EL (cell line): Measurements from ENCODE around the gene RPL22L1.
"Not testable (repeated sequence)": the region's sequence is repeated elsewhere in the genome, so short reads cannot be mapped to it uniquely, and the experiment has no call there.

Experiments
- DNase-seq: peaks from one replicate; pipeline ENCODE4 v3.0.0-alpha.2; 2016

RPL22L1 gene

DNA sequence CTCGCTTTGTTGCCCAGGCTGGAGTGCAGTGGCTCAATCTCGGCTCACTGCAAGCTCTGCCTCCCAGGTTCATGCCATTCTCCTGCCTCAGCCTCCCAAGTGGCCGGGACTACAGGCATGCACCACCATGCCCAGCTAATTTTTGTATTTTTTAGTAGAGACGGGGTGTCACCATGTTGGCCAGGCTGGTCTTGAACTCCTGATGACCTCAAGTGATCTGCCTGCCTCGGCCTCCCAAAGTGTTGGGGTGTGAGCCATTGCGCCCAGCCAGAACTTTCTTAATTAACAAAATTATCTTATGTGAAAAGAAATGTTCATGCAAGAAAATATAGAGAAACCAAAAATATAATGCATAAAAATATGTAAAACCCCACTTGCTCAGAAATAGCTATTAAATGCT is 7.3 kb upstream of the RPL22L1 start:
- not testable (repeated sequence) for DNase-seq

DNA sequence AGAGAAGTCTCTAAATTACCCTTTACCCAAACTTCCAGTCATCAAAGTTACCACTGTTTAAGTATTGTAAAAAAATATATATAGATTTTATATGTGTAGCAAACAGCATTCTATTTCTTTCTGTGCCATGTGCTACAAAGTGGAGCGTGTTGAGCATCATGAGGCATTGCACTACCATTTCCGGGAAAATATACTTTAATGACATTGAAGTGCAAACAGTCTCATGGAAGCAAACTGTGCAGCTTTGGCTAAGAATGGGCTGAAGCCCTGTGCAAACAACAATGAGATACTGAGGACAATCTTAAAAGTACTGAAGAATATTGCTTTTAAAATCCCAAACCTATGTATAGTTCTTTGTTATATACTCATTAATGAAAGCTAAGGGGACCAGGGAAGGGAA is 6.5 kb upstream of the RPL22L1 start:
- no peak for DNase-seq

DNA sequence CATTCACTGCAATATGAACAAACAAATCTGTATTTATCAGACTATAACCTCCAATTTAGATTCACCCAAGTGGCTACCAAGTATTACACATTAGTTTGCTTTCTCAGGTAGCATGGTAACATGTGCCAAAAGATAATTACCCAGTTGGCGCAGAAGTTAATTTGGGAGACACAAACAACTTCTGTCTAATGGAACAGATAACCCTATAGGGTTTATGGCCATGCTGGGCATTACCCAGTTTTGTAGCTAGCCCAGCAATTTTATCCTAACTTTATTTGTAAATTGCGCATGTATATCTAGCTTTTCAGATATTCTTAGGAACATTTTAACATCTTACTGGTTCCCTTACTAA is 780 bp downstream of the RPL22L1 start:
- DNase-seq = no peak

GRCh38 chr3:170868577-170869238 is 1.3 kb downstream of the RPL22L1 start:
- DNase-seq = no peak

GRCh38 chr3:170867143-170867937 is 2.7 kb downstream of the RPL22L1 start:
- peak; percentile 14 for DNase-seq

DNA sequence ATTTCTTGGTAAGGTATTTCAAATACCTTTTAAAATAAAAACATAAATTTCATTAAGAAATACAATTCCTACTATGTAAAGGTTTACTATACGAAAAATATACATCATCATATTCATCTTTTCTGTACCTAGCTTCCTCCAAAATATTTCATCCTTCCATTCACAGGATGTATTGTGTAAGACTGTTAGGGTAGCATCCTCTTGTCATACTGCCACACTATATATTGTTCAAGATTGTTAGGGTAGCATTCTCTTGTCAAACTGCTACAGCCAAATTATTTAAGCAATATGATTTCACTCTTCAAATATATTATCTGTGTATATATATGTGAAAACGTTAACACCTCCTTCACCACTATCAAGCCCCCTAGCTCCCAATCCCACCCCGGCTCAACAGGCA is 3.5 kb downstream of the RPL22L1 start:
- no peak for DNase-seq

GRCh38 chr3:170865209-170866094 is 4.5 kb downstream of the RPL22L1 start:
- peak; percentile 13 for DNase-seq

DNA sequence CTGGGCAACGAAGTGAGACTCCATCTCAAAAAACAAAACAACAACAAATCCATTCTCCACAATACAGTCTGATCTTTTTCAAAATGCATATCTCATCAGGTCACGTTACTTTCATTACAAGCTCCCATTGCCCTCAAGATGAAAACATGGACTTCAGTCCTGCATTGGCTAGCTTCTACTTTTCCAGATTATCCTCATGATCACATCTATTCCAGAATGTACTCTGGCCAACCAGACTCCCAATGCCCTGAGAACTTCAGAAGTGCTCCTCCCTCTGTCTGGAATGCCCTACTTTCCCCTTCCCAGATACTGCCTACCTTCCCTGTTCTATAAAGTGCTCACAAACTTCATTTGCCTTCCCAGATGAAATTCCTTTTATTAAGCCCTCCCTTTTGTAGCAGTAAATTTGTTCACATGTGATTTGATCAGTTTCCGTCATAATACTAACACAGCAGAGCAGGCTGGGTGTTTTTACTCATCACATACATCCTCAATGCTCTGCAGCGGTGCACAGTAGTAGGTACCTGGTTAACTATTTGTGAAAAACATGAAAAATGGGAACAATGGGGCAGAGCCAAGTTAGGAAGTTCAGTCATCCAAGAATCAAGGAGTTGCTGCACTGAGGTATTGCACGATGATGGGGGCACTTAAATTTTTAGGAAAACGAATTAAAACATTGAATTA is 5.3 kb downstream of the RPL22L1 start:
- DNase-seq = peak; percentile 52

GRCh38 chr3:170863816-170864215 is 6.2 kb downstream of the RPL22L1 start:
- peak; percentile 22 for DNase-seq

- DNase-seq = peak; percentile 38
Measured at GRCh38 chr3:170862618-170863374, 7.2 kb downstream of the RPL22L1 start.

- no peak for DNase-seq
Measured at GRCh38 chr3:170858599-170858998, 11.4 kb downstream of the RPL22L1 start.

GRCh38 chr3:170852324-170852723 is 17.7 kb downstream of the RPL22L1 start:
- DNase-seq = no peak

GRCh38 chr3:170848292-170848917 is 21.6 kb downstream of the RPL22L1 start:
- DNase-seq = peak; percentile 25

- no peak for DNase-seq
Measured at GRCh38 chr3:170844377-170844776, 25.6 kb downstream of the RPL22L1 start.

DNA sequence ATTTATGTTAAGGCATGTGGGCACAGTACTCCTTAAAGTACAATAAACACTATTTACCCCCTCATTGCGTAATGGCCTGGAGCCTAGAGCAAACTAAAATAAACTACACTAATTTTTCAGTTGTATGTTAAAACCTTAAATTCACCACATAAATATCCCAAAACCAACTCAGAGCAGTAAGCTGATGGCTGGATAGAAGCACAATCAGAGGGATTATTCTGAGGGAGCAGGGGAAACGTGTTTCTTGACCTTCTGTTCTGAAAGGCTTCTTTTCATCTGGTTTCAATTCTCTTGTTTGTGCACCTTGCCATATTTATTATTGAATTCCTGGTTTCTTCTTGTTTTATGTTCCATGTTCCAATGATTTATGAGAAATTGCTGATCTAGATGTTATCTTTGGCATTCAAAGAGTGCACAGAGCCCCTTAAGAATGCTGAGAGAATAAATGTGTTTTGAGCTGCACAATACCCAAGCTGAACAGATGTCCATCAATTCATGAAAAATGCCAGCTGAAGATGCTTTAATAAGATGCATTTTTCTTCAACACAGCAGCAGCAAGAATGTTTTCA is 29.6 kb downstream of the RPL22L1 start:
- DNase-seq = peak; percentile 18

DNA sequence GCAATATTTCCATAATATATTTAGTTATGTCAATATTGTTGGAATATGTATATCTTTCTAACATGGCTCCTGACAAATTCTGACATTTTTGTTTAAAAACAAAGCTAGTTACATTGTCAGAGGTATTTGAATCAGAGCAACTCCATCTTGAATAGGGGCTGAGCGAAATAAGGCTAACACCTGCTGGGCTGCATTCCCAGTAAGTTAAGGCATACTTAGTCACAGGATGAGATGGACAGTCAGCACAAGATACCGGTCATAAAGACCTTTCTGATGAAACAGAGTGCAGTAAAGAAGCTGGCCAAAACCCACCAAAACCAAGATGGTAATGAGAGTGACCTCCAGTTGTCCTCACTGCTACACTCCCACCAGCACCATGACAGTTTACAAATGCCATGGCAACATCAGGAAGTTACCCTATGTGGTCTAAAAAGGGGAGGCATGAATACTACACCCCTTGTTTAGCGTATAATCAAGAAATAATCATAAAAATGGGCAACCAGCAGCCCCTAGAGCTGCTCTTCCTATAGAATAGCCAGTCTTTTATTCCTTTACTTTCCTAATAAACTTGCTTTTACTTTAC is 30.4 kb downstream of the RPL22L1 start:
- no peak for DNase-seq

DNA sequence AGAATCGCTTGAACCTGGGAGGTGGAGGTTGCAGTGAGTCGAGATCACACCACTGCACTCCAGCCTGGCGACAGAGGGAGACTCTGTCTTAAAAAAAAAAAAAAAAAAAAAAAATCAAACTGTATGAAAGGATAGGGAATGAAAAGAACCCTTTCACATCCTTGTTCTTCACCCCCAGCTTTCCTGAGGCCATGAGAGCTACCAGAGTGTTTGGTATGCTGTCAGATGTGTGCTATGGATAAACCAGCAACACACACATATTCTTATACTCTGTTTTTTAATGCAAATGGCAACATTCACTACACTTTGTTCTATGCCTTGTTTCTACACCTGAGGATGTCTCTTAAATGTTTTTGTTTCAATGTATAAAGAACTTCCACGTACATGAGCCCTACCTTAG is 33.5 kb downstream of the RPL22L1 start:
- no peak for DNase-seq

GRCh38 chr3:170835336-170835735 is 34.7 kb downstream of the RPL22L1 start:
- no peak for DNase-seq

- no peak for DNase-seq
Measured at GRCh38 chr3:170830580-170830979, 39.4 kb downstream of the RPL22L1 start.

DNA sequence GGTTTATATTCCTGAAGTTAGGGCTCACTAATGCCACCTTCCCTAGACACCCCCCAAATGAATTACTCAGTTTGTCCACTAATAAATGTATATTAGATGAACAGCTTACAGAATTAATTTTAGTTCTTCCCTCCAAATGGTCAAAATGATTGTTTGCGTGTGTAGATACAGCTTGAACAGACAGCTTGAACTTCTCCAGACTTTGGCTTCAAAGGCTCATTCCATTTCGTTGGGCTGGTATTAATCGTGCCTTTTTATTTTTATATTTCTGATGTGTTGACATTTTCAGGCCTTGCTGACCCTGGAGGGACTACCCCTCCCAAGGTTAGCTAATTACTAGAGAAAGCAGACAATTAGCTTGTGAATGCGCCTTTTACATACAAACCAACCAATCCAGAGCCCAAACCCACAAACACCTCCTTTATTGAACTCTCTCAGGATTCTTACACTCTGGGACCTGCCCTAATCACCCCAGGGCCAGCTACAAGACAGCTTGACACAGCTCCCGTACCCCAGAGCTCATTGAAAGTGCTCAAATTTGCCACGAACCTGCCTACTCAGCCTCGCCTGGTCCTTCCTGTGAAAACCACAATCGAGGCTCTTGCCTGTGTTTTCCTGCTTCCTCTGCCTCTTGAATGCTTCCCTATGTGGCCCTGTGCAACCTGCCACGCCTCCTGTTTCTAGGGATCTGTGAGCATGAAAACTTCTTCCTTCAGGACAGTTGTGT is 40.3 kb downstream of the RPL22L1 start:
- no peak for DNase-seq
